GM06990 (cell line): Measurements from ENCODE around the gene EML2.

Source experiments
- DNase-seq: peaks from one replicate; pipeline ENCODE4 v3.0.0-alpha.2; 2011; ENCODE audit not compliant: insufficient read length; ENCODE audit errors: extremely low read depth
- H3K27me3 ChIP-seq: replicated peaks from 2 replicates; pipeline ENCODE4 v1.6.0; 2011; ENCODE audit warnings: low read length; ENCODE audit not compliant: control insufficient read depth, insufficient read depth
- H3K36me3 ChIP-seq: 2 replicates; pipeline ENCODE4 v1.5.1; 2011; ENCODE audit warnings: low read length; ENCODE audit not compliant: control insufficient read depth, insufficient read depth
- H3K4me3 ChIP-seq: replicated peaks from 2 replicates; pipeline ENCODE4 v1.5.1; 2011; ENCODE audit warnings: low read depth, mild to moderate bottlenecking, control low read depth, low read length
- CTCF ChIP-seq: IDR thresholded peaks from 2 replicates; pipeline ENCODE4 v1.5.1; 2011; ENCODE audit warnings: low read length, control low read depth, mild to moderate bottlenecking, inconsistent platforms; ENCODE audit not compliant: insufficient read depth, poor library complexity, severe bottlenecking

The EML2 gene

GRCh38 chr19:45591638-45592005, 47.6 kb downstream of the EML2 start:
- no peak for DNase-seq
- Histone ChIP-seq H3K27me3 (no peaks in the 10 kb centered on the region), H3K36me3 (no peaks in the 10 kb centered on the region), H3K4me3 (no peak overlapping the region)
- TF ChIP-seq CTCF = no peak

GRCh38 chr19:45591004-45591637, 48.1 kb downstream of the EML2 start:
- no peaks in the 10 kb centered on the region for H3K27me3 ChIP-seq
- H3K36me3 ChIP-seq = no peaks in the 10 kb centered on the region
- H3K4me3 ChIP-seq = no peak overlapping the region
- TF ChIP-seq CTCF = peak; percentile 82
- peak; percentile 68 for DNase-seq

- no peak for DNase-seq
- no peak for TF ChIP-seq CTCF
- H3K36me3 ChIP-seq = no peaks in the 10 kb centered on the region
- H3K27me3 ChIP-seq = no peaks in the 10 kb centered on the region
- H3K4me3 ChIP-seq = no peak overlapping the region
Measured at GRCh38 chr19:45590300-45591003, 48.7 kb downstream of the EML2 start.

- no peak for DNase-seq
- Histone ChIP-seq H3K27me3 (no peaks in the 10 kb centered on the region), H3K36me3 (no peaks in the 10 kb centered on the region), H3K4me3 (no peak overlapping the region)
- no peak for TF ChIP-seq CTCF
Measured at GRCh38 chr19:45589768-45590167, 49.4 kb downstream of the EML2 start.

- no peak for DNase-seq
- Histone ChIP-seq H3K4me3 (no peak overlapping the region), H3K27me3 (no peaks in the 10 kb centered on the region), H3K36me3 (no peaks in the 10 kb centered on the region)
- TF ChIP-seq CTCF = no peak
Measured at GRCh38 chr19:45587873-45588272, 51.3 kb downstream of the EML2 start.
